HG03432 (cell line): Measurements from ENCODE around the gene SCARB1.

Experiments used
- ATAC-seq: cut with Tn5 transposase; IDR thresholded peaks from one replicate; pipeline ENCODE4 v1.9.1; 2021; ENCODE audit warnings: mild to moderate bottlenecking, moderate library complexity; ENCODE audit not compliant: unreplicated experiment

SCARB1 gene

DNA sequence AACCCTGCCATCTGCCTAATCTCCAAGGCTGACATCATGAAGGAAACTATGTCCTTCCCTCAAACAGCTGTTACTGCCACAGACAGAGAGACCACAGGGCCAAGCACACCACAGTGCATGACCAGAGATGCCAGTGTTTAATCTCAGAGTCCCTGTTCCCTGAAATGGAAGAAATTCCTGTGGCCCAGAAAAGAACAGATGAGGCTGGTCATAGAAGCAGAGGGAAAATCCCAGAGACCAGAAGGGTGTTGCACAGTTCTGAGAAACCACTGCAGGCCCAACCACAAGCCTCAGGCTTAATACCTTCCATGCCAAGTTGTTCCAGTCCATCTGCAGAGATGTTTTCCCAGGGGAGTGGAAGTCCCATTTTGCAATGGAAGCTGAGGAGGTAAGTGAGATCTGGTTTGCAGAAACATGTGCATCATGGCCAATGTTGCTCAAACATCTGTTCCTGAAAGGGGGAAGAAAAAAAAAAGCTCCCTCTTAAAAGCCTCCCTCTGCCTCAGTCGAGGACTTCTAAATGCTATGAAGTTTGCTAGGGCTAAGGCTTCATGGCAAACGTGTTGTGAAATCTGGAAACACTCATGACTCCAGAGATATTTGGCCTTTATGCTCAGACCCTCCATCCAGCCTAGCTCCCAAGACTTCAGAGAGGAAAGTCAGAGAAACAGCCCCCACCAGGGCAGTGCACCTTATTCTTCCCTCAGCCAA is 98.6 kb downstream of the SCARB1 start:
- no peak for ATAC-seq

DNA sequence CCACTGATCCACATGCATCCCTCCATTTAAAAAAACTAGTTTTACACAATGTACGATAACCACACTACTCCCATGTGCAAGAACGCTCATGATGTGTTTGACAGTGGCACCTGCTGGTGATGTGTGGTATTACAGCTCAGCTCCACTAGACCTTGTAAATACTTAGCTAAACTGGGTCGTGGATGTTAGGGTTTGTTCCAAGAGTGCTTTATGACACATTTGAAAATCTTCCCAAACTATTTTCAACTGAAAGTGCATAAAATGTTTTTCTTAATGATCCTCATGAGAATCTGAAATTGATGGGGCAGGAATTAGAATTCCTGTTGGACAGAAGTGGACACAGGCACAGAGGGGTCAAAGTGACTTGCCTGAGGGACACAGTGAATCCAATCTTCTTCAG is 99.2 kb downstream of the SCARB1 start:
- no peak for ATAC-seq

DNA sequence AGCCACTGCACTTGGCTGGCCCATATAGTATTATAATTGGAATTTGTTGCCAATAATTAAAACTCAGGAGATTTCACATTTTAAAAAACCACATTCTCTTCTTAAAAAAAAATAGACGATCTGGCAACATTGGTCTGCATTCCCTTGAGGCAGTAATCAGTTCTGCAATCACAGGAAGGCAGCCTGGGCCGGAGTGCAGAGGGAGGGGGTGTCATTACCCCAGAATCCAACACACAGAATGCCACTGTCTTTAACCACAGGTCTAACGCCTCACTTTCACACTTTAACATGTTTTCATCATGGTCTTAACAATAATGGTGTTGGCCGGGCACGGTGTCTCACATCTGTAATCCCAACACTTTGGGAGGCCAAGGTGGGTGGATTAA is 100.1 kb downstream of the SCARB1 start:
- no peak for ATAC-seq

DNA sequence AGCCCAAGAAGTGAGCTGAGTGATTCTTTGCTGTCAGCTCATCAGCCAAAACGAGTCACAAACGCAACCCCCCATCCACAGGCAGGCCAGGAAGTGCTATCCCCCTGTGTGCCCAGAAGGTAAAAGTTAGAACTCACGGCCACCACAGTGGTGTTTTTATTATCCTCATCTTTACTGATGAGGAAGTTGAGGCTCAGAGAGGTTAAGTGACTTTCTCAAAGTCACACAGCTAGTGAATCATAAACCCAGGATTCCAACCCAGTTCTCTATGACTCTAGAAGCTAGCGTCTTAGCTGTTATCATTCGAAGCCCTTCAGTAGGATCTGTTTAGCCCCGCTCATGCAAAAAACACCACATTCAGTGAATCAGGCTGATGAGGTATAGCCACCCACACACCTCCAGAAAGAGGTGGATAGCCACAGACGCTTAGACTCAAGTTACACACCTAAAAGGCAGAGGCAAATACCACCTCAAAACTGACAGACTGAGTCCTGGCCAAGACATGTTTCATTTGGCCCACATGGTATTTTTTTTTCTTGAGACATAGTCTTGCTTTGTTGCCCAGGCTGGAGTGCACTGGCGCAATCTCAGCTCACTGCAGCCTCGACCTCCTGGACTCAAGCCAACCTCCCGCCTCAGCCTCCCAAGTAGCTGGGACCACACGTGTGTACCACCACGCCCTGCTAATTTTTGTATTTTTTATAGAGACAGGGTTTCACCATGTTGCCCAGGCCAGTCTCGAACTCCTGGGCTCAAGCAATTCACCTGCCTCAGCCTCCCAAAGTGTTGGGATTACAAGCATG is 100.7 kb downstream of the SCARB1 start:
- no peak for ATAC-seq

DNA sequence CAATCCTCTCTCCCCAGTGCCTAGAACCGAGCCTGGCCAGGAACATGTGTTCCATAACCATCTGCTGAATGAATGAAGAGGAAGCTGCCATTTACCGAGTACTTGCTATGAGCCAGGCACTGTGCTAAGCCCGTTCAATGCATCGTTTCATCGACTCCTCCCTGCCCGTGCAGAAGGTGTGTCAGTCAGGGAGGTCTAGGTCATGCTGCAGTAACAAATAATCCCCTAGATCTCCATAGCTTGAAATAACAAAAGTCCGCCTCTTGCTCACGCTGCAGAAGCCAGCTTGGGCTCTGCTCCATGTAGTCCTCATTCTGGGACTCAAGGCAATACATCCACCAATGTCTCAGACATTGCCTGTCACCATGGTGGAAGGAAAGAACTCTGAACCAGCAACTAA is 101.3 kb downstream of the SCARB1 start:
- no peak for ATAC-seq

DNA sequence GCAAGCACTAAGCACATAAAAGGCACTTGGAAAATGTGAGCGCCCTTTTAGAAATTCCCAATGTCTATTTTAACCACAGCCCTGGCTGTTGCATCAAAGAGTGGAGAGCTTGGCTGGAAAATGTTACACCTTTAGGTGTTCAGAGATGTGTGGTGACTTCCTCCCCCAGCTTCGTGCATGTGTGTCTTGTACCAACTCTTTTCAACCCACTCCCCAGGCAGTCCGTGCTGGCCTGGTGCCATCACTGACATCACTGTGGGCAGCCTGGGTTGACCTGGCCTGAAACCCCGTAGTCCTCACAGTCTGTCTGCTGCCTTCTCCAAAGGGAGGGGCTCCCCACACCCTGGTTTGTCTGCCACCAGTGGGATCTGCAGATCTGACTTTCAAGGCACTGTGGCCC is 101.8 kb downstream of the SCARB1 start:
- no peak for ATAC-seq

DNA sequence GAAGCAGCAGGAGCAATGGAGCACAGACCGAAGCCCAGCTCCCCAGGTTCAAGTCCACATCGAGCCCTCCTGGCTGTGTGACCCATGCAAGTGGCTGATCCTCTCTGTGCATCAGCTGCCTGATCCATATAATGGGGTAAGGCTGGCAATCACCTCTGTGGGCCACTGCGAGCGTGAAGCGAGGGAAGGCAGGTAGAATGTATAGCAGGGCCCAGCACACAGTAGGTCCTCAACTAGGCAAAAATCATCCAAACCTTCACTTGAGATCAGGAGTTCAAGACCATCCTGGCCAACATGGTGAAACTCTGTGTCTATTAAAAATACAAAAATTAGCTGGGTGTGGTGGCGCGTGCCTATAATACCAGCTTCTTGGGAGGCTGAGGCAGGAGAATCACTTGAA is 102.6 kb downstream of the SCARB1 start:
- no peak for ATAC-seq

DNA sequence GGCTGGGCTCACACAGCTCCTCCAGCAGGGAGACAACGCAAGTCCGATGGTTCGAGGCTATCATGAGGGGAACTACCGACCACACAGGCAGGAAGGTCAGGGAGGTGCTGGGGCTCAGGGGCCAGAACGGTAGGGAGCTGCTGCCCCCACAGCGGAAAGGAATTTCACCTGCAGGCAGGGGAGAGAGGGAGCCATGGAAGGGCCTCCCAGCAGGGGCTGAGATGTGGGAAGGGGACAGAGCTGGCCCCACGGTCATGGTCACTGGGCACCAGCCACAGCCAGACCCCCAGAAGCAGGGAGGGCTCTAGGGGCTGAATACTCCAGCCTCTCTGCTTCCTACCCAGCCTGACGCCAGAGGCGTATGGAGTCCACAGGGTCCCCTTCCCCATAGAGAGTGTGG is 103.1 kb downstream of the SCARB1 start:
- ATAC-seq, result no peak

DNA sequence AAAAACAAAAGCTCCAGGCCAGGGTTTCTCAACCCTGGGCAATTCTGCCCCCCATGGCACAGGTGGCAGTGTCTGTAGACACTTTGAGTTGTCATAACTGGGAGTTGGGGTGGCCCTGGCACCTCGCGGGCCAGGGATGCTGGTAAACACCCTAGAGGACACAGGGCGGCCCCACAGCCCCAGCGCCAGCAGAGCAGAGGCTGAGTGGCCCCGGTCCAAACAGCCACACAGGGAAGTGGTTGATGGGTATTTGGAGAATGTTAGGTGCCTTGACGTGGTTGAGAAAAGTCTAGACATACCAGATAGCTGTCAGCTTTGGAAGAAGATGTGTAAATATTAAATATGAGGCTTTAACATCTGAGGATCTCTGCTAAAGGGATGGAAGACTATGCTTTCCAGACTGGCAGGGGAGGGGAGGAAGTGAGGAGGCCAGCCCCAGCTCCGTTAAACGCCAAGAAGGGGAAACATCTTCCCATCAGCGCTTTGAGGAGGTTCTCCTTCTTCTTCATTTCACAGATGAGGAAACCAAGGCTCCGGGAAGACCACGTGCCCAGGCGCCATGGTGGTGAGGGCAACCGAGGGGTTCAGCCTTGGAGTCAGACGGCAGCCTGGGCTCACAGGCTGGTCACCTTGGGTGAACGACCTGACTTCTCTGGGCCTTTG is 103.7 kb downstream of the SCARB1 start:
- no peak for ATAC-seq

DNA sequence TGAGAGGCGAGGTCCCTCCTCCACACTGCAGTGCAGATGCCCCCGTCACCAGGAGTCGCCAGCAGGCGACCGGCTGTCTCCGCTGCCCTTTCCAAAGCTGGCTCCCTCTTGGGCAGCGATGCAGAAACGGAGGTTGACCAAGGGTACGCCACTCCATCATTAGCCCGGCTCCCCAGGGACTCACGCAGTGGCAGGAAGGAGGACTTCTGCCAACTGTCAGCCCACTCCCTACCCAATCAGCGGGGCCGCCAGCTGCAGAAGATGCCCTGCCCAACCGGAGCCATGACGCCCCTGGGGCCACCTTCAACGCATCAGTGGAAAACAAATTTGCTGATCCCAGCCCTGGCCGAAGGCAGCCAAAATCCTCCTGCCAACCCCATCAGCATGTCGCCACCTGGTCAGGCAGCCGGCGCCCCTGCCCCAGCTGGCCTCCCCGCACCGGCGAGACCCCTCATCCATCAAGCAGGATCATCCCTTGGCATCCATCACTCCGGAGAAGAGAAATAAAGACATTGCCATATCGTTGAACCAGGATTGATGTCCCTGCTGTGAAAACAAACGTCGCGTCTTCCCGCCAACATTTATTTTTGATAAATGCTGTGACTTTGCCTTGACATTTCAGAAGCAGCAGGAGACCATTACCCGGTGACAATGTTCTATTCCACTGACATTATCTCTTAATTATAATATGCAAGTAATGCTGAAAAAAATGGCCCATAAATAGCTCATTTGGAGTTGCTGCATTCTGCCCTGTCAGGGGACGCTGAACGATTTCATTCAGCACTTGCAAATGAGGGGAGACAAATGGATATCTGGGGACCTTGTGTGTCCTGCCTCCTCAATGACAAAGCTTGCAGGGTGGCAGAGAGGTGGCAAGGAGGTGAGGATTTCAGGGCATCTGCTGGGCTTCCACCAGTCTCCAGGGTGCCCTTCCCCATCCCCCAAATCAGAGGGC is 105.1 kb downstream of the SCARB1 start:
- ATAC-seq, result no peak

DNA sequence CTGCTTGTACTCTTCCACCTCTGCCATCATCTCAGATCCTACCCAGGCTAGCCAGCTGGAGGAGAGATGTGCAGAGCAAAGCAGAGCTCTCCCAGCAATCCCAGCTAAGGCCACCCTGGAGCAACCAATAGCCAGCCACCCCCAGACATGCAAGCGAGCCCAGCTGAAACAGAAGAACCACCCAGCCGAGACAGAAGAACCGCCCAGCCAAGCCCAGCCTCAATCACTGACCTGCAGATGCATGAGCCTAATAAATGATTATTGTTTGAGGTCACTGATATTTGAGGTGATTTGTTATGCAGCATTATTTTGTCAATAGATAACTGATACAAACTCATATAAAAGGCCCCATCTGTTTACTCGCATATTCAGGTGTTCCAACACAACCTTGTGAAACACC is 106.3 kb downstream of the SCARB1 start:
- ATAC-seq, result no peak

DNA sequence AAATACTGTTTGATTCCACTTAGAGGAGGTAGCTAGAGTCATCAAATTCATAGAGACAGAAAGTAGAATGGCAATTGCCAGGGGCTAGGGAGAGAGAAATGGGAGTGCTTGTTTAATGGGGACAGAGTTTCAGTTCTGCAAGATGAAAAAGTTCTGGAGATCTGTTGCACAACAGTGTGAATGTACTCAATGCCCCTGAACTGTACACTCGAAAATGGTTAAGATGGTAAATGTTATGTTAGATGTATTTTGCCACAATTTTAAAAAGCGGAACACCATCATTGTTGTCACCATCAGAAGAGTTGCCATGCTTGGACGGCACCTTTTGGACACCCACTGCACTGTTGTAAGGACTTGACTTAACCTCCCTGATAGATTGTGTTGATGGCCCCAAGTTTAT is 106.9 kb downstream of the SCARB1 start:
- no peak for ATAC-seq

DNA sequence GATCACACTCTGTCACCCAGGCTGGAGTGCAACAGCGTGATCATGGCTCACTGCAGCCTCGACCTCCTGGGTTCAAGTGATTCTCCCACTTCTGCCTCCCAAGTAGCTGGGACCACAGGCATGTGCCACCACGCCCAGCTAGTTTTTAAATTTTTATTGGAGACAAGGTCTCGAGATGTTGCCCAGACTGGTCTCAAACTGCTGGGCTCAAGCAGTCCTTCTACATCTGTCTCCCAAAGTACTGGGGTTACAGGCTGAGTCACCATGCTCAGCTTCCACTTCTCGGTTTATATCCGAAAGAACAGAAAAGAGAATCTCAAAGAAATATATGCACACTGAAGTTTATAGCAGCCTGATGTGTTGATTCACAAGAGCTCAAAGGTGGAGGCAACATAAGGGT is 107.5 kb downstream of the SCARB1 start:
- no peak for ATAC-seq

DNA sequence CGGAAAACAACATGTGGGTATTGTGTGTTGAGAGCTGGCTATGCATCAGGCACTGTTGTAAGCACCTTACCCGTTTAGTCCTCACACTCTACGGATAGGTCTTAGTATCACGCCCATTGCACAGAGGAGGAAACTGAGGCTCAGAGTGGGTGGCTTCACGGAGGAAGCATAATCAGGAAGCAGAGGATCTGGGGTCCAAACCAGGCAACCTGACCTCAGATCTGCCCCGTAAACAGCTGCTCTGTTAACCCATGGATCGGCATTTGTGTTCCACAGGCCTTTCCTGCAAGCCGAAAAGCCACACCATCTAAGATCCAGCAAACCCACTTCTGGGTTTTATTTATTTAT is 107.9 kb downstream of the SCARB1 start:
- no peak for ATAC-seq

DNA sequence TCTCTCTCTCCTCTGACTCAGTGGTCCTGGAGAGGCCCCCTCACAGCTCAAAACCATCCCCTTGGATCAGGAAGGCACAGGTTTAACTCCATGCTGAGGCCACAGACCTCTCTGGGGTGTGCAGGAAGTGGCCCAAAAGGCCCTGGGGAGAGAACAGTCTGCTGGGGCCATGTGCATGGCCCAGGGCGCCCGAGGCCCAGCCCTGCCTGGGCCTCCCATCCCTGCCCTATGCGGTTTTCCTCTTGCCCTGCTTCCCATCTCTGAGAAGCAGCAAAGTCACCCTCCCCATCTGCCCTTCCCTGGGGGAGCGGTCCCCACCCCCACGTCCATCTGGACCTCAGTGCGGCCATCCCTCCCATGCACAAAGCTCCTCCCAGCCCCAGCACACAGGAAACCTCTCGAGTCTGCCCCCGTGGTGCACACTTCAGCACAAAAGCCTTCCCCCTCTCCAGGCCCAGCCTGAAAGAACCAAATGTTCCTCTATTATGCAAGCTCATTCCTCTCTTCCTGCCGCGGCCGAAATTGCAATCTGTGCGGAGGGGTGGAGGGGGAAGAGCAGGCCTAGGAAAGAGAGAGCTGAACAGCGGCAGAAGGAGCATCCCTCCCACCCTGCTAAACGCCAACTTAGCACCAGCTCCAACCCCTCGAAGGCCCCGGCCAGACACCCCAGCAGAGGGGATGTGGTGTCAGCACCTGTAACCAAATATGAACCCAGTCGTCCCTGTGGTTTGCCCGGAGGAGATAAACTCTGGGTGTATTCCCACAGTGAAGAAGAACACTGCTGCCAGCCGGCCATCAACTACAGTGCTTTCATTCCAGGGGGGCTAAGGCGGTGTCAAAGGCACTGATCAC is 108.5 kb downstream of the SCARB1 start:
- ATAC-seq, result peak; percentile 61

DNA sequence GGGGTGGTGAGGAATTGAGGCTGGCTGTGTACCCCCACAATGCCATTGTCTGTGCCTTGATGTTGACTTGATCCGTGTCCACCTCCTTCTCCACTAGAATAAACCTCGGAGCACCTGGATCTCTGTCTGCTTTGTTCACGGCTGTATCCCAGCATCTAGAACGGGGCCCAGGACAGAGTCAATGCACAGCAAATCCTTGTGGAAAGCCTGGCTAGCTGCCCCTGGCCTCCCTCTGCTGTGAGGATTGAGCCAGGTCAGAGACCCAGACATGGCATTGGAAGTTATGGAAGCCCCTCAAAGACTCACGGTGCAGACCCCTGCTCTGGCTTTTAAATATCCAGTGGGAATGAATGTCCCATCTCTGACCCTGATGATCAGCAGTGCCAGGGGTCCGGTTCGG is 109.2 kb downstream of the SCARB1 start:
- ATAC-seq, result no peak

DNA sequence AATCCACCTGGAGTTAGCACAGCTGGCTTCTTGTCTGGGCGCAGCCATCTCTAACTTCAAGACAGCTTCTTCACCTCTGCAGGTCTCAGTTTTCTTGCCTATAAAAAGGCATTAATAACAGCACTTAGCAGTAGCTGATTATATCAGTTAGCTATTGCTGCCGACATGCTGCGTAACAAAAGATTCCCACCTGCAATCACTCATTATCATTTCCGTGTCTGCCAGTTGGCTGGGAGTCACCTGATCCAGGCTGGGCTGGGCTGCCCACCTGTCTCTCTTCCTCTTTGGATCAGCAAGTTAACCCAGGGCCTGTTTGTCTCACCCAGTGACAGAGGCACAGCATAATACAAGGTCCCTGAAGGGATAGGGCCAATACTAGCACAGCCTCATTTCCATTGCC is 109.7 kb downstream of the SCARB1 start:
- ATAC-seq, result no peak

DNA sequence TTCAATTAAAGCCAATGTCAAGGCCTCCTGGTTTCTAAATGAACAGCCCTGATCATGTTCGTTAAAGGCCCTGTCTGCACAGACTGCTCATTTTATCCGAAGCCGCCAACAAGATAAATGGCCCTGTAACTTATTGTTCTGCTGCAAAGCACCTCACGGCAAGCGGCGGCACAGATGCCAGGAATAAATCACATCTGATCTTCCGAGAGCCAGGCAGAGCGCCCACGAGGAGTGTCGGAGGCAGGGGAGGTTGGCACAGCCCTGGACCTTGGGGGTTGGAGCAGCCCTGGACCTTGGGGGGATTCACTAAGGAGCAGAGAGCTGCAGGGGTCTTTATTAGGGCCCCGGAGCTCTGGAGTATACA is 110.5 kb downstream of the SCARB1 start:
- no peak for ATAC-seq

DNA sequence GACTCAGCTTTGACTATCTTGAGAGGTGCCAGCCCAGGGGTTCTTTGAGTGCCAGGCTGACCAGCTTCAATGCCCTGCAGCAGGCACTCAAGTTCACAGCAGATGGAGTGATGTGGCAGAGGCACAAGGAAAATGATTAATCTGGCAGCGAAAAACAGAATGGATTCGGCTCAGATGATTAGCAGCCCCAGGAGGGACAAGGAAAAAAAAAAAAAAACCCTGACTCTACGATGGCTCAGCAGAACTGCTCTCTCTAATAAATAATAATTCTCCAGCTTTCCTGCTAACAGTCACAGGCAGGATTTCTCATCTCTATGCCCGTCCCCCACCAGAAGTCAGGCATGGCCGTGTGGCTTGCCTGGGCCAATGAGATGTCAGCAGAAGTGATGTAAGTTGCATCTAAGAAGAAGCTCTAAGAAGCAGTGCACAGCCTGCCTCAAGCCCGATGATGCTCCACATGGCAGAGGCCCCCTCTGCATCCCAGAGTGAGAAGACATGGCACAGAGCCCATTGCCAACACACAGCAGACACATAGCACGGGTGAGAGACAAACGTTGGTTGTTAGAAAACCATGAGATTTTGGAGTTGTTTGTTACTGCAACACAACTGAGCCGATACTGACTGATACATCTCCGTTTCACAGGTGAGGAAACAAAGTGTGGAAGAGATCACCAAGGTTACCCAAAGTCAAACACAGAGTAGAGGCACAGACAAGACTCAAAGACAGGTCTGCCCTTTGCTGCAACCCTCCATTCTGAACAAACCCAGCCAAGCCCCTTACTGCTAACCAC is 111.0 kb downstream of the SCARB1 start:
- ATAC-seq, result no peak
